ENCODE data around the gene CLPTM1. TPM values are rescaled to one million over a fixed set of nuclear protein-coding genes. Genes with fewer than 3 reads are reported as not detected.
"Not testable (repeated sequence)": the region's sequence is repeated elsewhere in the genome, so short reads cannot be mapped to it uniquely, and the experiment has no call there.

Gene CLPTM1
- total and polyA plus RNA-seq, 4 donors = 35.9 to 130 (median 85.3) TPM

DNA sequence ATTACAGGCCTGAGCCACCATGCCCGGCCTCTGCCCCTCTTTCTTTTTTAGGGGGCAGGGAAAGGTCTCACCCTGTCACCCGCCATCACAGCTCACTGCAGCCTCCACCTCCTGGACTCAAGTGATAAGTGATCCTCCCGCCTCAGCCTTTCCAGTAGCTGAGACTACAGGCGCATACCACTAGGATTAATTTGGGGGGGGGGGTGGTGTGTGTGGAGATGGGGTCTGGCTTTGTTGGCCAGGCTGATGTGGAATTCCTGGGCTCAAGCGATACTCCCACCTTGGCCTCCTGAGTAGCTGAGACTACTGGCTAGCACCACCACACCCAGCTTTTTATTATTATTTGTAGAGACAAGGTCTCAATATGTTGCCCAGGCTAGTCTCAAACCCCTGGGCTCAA, 45.4 kb upstream of the CLPTM1 start:
- H3K27ac ChIP-seq (ENCODE audit: low read depth in 1 of 2, low read length in 1 of 2) = no peak overlapping the region
- no peak overlapping the region for H3K4me3 ChIP-seq
- 90 to 93% methylated on average over 5 of the region's 5 CpGs for WGBS, 2 donors

DNA sequence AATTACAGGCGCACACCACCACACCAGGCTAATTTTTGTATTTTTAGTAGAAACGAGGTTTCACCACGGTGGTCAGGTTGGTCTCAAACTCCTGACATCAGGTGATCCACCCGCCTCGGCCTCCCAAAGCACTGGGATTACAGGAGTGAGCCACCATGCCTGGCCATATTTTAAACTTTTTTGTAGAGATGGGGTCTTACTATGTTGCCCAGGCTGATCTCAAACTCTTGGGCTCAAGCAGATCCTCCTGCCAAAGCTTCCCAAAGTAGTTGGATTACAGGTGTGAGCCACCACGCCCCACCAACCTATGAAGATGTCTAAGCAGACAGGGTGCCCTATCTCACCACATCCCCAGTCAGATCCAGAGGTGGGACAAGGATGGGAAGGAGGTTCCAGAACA, 43.3 kb upstream of the CLPTM1 start:
- Histone ChIP-seq H3K4me1 (ENCODE audit: control insufficient read depth in 5 of 5, insufficient read depth in 5 of 5, low read length in 5 of 5) (peaks cover 0 to 31% (median 11%) of the 10 kb centered on the region in 5 donors), H3K27ac (ENCODE audit: low read depth in 1 of 2, low read length in 1 of 2) (peak overlapping the region in 1 of 2 donors; percentile 27)
- not testable (repeated sequence) for H3K9ac ChIP-seq (ENCODE audit: insufficient read depth in 1 of 2, low read length in 2 of 2); H3K36me3 ChIP-seq (ENCODE audit: control insufficient read depth in 4 of 4, insufficient read depth in 4 of 4, low read length in 4 of 4); H3K4me3 ChIP-seq; DNase-seq; ATAC-seq (ENCODE audit: insufficient read depth, low FRiP score); H3K9me3 ChIP-seq (ENCODE audit: control insufficient read depth in 4 of 4, insufficient read depth in 3 of 4, low read length in 3 of 4); H3K27me3 ChIP-seq (ENCODE audit: control insufficient read depth in 3 of 3, insufficient read depth in 3 of 3, low read length in 2 of 3)
- WGBS, 2 donors = 88 to 89% methylated on average over 6 of the region's 6 CpGs

More for the DNA sequence above, 45.4 kb upstream of the CLPTM1 start:
- ATAC-seq (ENCODE audit: insufficient read depth, low FRiP score) (no peak), DNase-seq (no peak)
- no peaks in the 10 kb centered on the region for H3K27me3 ChIP-seq (ENCODE audit: control insufficient read depth in 3 of 3, insufficient read depth in 3 of 3, low read length in 2 of 3)
- TF ChIP-seq, protein P1, sequence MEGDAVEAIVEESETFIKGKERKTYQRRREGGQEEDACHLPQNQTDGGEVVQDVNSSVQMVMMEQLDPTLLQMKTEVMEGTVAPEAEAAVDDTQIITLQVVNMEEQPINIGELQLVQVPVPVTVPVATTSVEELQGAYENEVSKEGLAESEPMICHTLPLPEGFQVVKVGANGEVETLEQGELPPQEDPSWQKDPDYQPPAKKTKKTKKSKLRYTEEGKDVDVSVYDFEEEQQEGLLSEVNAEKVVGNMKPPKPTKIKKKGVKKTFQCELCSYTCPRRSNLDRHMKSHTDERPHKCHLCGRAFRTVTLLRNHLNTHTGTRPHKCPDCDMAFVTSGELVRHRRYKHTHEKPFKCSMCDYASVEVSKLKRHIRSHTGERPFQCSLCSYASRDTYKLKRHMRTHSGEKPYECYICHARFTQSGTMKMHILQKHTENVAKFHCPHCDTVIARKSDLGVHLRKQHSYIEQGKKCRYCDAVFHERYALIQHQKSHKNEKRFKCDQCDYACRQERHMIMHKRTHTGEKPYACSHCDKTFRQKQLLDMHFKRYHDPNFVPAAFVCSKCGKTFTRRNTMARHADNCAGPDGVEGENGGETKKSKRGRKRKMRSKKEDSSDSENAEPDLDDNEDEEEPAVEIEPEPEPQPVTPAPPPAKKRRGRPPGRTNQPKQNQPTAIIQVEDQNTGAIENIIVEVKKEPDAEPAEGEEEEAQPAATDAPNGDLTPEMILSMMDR (IDR thresholded peaks at IDR 0.05; ENCODE audit: control extremely low read depth, extremely low read depth) = no peak
- peaks cover 0 to 41% (median 11%) of the 10 kb centered on the region in 5 donors for H3K4me1 ChIP-seq (ENCODE audit: control insufficient read depth in 5 of 5, insufficient read depth in 5 of 5, low read length in 5 of 5)
- H3K9me3 ChIP-seq (ENCODE audit: control insufficient read depth in 4 of 4, insufficient read depth in 3 of 4, low read length in 3 of 4) = peaks cover 0 to 1% (median 0%) of the 10 kb centered on the region in 4 donors
- no peak overlapping the region for H3K9ac ChIP-seq (ENCODE audit: insufficient read depth in 1 of 2, low read length in 2 of 2)
- H3K36me3 ChIP-seq (ENCODE audit: control insufficient read depth in 4 of 4, insufficient read depth in 4 of 4, low read length in 4 of 4) = peaks cover 0 to 2% (median 0%) of the 10 kb centered on the region in 4 donors

DNA sequence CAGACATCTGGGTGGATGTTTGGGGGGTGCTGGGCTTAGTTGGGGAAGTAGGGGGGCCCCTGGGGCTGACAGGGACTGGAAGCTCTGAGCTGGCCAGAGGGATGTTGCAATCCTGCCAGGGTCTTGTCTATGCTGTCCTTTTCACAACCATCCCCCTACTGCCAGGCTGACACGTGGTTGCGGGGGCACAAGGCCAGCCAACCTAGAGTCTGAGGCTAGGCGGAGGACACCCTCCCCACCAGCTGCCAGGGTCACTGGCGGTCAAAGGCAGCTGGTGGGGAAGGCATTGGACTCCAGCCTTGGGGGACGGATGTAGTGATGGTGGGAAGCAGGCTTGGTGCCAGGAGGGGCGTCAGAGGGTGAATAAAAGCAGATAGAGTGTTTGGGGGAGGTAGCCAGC, 42.3 kb upstream of the CLPTM1 start:
- ATAC-seq (ENCODE audit: insufficient read depth, low FRiP score) (peak; percentile 8), DNase-seq (peak; percentile 82 to 87 (median 86))
- H3K4me3 ChIP-seq = no peak overlapping the region
- H3K27ac ChIP-seq (ENCODE audit: low read depth in 1 of 2, low read length in 1 of 2) = no peak overlapping the region
- H3K27me3 ChIP-seq (ENCODE audit: control insufficient read depth in 3 of 3, insufficient read depth in 3 of 3, low read length in 2 of 3) = no peaks in the 10 kb centered on the region
- peaks cover 0 to 1% (median 0%) of the 10 kb centered on the region in 4 donors for H3K9me3 ChIP-seq (ENCODE audit: control insufficient read depth in 4 of 4, insufficient read depth in 3 of 4, low read length in 3 of 4)
- H3K4me1 ChIP-seq (ENCODE audit: control insufficient read depth in 5 of 5, insufficient read depth in 5 of 5, low read length in 5 of 5) = peaks cover 0 to 31% (median 11%) of the 10 kb centered on the region in 5 donors
- peaks cover 0 to 2% (median 0%) of the 10 kb centered on the region in 4 donors for H3K36me3 ChIP-seq (ENCODE audit: control insufficient read depth in 4 of 4, insufficient read depth in 4 of 4, low read length in 4 of 4)
- TF ChIP-seq, protein P1 (IDR thresholded peaks at IDR 0.05; ENCODE audit: control extremely low read depth, extremely low read depth) = no peak
- H3K9ac ChIP-seq (ENCODE audit: insufficient read depth in 1 of 2, low read length in 2 of 2) = no peak overlapping the region
- 34 to 35% methylated on average over 6 of the region's 6 CpGs for WGBS, 2 donors

DNA sequence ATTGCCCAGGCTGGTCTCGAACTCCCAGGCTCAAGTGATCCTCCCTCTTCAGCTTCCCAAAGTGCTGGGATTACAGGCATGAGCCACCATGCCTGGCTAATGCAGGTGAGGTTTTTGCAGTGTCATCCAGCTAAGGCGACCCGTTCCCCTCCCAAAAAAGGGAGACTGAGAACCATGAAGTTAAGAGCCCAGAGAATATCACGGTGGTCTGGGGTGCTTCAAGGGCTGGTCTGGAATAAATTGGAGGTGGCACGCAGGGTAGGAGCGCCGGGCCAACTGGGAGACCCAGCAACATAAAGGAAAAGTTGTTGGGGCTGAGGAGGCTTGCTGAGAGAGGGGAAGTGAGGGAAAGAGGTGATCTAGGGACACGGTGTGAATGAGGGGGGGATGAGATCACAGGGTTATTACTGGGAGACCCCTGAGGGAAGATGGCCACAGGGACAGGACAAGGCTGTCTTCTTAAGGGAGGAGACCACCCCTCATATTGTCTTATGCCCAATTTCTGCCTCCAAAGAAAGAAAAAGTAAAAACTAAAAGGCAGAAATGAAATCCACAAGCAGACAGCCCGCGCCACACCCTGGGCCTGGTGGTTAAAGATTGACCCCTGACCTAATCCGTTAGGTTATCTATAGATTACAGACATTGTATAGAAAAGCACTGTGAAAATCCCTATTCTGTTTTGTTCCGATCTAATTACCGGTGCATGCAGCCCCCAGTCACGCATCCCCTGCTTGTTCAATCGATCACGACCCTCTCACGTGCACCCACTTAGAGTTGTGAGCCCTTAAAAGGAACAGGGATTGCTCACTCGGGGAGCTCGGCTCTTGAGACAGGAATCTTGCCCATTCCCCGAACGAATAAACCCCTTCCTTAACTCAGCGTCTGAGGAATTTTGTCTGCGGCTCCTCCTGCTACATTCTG, 41.4 kb upstream of the CLPTM1 start:
- H3K27ac ChIP-seq (ENCODE audit: low read depth in 1 of 2, low read length in 1 of 2) = peak overlapping the region in 1 of 2 donors; percentile 13
- not testable (repeated sequence) for H3K9me3 ChIP-seq (ENCODE audit: control insufficient read depth in 4 of 4, insufficient read depth in 3 of 4, low read length in 3 of 4); H3K36me3 ChIP-seq (ENCODE audit: control insufficient read depth in 4 of 4, insufficient read depth in 4 of 4, low read length in 4 of 4); DNase-seq; H3K9ac ChIP-seq (ENCODE audit: insufficient read depth in 1 of 2, low read length in 2 of 2); ATAC-seq (ENCODE audit: insufficient read depth, low FRiP score); H3K27me3 ChIP-seq (ENCODE audit: control insufficient read depth in 3 of 3, insufficient read depth in 3 of 3, low read length in 2 of 3)
- peak overlapping the region; percentile 6 for H3K4me3 ChIP-seq
- H3K4me1 ChIP-seq (ENCODE audit: control insufficient read depth in 5 of 5, insufficient read depth in 5 of 5, low read length in 5 of 5) = peaks cover 0 to 31% (median 11%) of the 10 kb centered on the region in 5 donors
- 52 to 59% methylated on average over 22 to 23 of the region's 23 CpGs for WGBS, 2 donors

DNA sequence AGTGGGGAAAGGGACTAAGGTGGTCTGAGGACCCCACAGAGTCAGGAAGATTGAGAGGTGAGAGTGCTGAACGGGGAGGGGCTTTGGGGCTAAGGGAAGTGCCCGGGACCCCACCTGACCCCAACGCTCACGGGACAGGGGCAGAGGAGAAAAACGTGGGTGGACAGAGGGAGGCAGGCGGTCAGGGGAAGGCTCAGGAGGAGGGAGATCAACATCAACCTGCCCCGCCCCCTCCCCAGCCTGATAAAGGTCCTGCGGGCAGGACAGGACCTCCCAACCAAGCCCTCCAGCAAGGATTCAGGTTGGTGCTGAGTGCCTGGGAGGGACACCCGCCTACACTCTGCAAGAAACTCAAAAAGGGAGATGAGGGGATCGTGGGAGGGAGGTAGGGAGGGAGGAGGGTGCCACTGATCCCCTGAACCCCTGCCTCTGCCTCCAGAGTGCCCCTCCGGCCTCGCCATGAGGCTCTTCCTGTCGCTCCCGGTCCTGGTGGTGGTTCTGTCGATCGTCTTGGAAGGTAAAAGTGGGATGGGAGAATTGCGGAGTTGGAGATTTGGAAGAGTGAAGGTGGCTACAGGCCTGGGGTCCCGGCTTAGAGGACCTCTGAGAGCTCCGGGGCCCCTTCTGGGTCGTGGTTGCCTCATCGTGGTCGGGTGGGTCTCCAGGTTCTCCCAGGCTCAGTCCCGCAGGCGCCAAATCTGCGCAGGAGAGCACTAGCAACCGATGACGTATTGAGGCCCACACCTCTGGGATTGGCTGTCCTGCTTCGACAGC, 40.6 kb upstream of the CLPTM1 start, which contains the start of gene APOC1:
APOC1 (plus strand) TSS at position 176 of the 774 bp plus-strand sequence; CDS start at position 460, 284 bp downstream.
- H3K36me3 ChIP-seq (ENCODE audit: control insufficient read depth in 4 of 4, insufficient read depth in 4 of 4, low read length in 4 of 4); H3K9me3 ChIP-seq (ENCODE audit: control insufficient read depth in 4 of 4, insufficient read depth in 3 of 4, low read length in 3 of 4); H3K27me3 ChIP-seq (ENCODE audit: control insufficient read depth in 3 of 3, insufficient read depth in 3 of 3, low read length in 2 of 3): not testable (repeated sequence)
- H3K4me3 ChIP-seq = peak within 1 kb of the TSS; percentile 26
- 6 to 8% methylated on average over 27 to 28 of the region's 28 CpGs for WGBS, 2 donors
- ATAC-seq (ENCODE audit: insufficient read depth, low FRiP score) = peak; percentile 88
- H3K27ac ChIP-seq (ENCODE audit: low read depth in 1 of 2, low read length in 1 of 2) = peak within 1 kb of the TSS in 1 of 2 donors; percentile 78
- H3K9ac ChIP-seq (ENCODE audit: insufficient read depth in 1 of 2, low read length in 2 of 2) = peak within 1 kb of the TSS; percentile 39 to 68
- peak; percentile 92 to 94 (median 94) for DNase-seq
- peaks cover 0 to 31% (median 11%) of the 10 kb centered on the region in 5 donors for H3K4me1 ChIP-seq (ENCODE audit: control insufficient read depth in 5 of 5, insufficient read depth in 5 of 5, low read length in 5 of 5)

Data from lung (tissue), 12 donors.